Superior temporal gyrus (tissue), 1 donor: ENCODE data around the gene LRRC8C.
"Not testable (repeated sequence)": the region's sequence is repeated elsewhere in the genome, so short reads cannot be mapped to it uniquely, and the experiment has no call there.

Experiments used
- DNase-seq: peaks from one replicate; pipeline ENCODE4 v3.0.0-alpha.2; 2016; ENCODE audit errors: extremely low spot score

LRRC8C gene

GRCh38 chr1:89703469-89703868, 70.5 kb downstream of the LRRC8C start:
- DNase-seq: no peak

GRCh38 chr1:89704014-89704413, 71.1 kb downstream of the LRRC8C start:
- DNase-seq: no peak

DNA sequence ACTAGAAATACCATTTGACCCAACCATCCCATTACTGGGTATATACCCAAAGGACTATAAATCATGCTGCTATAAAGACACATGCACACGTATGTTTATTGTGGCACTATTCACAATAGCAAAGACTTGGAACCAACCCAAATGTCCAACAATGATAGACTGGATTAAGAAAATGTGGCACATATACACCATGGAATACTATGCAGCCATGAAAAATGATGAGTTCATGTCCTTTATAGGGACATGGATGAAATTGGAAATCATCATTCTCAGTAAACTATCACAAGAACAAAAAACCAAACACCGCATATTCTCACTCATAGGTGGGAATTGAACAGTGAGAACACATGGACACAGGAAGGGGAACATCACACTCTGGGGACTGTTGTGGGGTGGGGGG, 72.0 kb downstream of the LRRC8C start:
- not testable (repeated sequence) for DNase-seq

- no peak for DNase-seq
Observed at GRCh38 chr1:89705901-89706699, 73.2 kb downstream of the LRRC8C start.

- DNase-seq: no peak
Observed at GRCh38 chr1:89706700-89707012, 73.7 kb downstream of the LRRC8C start.

DNA sequence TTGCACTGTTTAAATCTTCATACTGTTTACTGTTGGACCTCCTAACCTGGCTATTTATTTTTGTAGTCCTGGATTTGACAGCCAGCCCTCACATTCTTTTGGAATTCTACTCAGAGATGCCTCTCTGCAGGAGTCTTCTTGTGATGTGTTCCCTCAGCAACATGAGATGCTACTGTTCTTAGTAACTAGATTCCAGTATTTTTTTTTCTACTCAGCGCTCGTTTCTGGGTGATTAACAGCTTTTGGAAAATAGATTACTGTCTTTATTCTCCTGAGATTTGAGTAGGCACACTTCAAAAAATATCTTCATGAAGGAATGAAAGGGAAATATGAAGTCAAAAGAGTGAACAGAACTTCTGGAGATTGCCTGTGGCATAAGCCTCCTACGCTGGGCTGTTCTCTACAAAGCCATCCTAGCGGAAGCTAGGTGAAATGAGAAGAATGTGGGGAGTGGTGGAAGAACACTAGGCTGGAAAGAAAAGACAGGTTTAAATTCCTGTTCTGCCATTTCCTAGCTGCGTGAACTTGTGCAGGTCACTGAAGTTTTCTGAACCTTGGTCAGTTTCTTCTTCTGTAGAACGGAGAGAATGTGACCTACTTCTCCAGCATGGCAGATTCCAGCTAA, 75.9 kb downstream of the LRRC8C start:
- no peak for DNase-seq

DNA sequence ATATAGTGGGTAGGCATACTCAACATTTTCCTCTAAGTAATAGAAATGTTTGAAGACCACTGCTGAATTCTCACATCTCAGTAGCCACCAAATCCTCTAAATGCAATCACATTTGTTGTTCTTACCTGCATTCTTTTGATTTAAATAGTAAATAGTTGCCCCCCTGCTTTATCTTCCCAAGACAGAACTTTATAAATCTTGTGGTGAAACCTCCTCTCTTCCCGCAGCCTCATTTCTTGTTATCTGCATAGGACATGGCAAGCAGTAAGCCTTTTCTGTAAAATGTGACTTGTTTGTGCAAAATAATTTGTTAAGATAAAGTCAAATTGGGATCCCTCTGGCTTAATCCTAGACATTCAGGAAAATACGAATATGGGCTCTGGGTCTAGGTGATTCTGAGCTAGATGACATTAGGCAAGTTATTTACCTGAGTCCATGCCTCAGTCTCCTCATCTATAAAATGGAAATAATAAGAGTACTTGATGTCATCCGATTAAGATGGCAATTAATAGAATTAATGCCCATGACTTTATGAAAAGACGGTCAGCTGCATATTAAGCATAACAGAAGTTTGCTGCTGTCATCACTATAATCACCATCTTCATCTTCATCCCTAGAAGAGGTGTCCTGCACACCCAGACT, 77.7 kb downstream of the LRRC8C start:
- DNase-seq: no peak

DNA sequence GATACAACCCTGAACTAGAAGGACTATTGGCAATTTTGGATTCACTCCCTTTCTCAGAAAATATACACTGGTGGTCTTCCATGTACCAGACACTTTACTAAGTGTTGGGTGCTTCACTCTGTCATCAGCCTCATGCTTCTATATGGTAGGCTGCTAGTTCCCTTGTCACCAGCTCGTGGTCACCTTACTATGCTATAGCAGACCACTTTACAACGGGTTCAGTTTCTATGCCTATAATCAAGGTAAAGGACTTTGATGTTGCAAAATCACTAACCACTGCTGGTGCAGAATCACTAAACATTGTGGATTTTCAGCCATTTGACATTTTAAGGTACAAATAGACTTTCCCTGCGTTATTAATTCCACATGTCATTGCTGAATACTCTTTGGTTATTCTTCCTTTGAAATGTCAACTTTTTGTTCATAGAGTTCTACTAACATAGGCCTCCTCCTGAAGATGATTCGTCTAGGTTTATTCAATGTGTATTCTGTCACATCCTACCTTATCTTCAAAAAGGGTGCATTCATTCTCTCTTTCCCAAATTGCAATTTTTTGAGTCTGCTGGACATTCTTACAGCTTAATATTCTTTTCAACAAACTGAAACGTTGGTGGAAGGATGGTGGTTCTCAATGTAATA, 78.3 kb downstream of the LRRC8C start:
- no peak for DNase-seq

GRCh38 chr1:89712420-89712819, 79.5 kb downstream of the LRRC8C start:
- DNase-seq: no peak

GRCh38 chr1:89715677-89716076, 82.8 kb downstream of the LRRC8C start:
- no peak for DNase-seq

GRCh38 chr1:89719502-89720306, 86.8 kb downstream of the LRRC8C start:
- DNase-seq: no peak

GRCh38 chr1:89720839-89721238, 87.9 kb downstream of the LRRC8C start:
- DNase-seq: no peak

DNA sequence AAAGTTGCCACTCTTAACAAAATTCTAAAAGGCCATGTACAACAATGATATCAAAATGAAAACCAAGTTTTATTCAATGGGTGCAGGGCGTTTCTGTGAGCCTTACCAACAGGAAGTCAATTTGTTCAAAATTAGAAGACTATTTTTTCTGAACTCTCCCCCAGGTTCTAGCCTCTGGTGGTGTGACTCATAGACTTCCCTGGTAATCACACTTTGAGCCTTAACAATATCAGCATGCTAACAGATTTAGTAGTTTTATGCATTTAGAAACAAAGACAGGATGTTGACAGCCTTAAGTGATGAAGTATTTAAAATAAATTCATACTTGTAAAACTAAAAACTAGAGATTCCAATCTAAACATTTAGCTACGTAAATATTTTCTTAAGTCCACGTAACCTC, 88.4 kb downstream of the LRRC8C start:
- no peak for DNase-seq

- DNase-seq: no peak
Observed at GRCh38 chr1:89723144-89723543, 90.2 kb downstream of the LRRC8C start.

DNA sequence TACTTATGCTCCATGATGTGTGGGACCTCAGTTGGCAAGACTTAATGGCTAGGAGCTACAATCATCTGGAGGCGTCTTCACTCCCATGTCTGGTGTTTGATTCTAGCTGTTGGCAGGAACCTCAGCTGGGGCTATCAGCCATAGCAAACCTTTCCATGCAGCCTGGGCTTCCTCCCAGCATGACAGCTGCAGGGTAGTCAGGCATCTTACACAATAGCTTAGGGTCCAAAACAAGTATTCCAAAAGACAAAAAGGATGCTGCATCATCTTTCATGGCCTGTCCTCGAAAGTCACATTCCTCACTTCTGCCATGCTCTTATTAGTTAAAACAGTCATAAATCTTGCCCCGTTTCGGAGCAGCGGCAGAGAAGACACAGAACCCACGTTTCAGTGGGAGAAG, 90.9 kb downstream of the LRRC8C start:
- DNase-seq: peak; percentile 59

DNA sequence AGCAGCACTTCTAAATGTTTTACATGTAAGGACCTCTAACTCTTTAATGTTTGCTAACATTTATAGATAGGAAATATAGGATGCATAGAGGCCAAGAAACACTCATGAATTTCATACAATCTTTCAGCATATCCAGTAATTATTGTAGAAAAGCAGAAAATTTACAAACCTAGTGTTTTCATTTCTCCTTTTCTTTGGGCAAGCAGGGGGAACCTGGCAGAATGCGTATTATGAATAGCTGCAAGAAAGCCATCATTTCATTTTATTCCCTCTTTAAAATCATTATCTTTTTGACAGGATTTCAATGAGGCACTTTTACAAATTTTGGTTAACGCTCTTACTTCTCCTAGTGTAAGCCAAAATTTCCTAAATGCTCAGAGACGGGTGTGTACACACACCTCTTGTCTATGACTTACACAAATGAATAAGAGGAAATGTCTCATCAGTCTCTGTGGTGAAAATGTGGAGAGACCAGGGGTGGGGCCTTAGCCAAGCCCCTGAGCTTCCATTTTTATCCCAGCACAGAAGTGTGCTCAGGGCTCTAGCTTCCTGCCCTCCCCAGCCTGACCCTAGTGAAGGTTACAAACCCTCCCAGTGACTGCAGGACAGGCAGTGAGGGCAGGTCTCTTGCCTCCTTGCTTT, 91.6 kb downstream of the LRRC8C start:
- no peak for DNase-seq

GRCh38 chr1:89725011-89725370, 92.1 kb downstream of the LRRC8C start:
- DNase-seq: no peak

GRCh38 chr1:89725631-89726030, 92.7 kb downstream of the LRRC8C start:
- no peak for DNase-seq

- no peak for DNase-seq
Observed at GRCh38 chr1:89727517-89728312, 94.8 kb downstream of the LRRC8C start.

- no peak for DNase-seq
Observed at GRCh38 chr1:89728381-89728780, 95.5 kb downstream of the LRRC8C start.

- DNase-seq: no peak
Observed at GRCh38 chr1:89732206-89732605, 99.3 kb downstream of the LRRC8C start.
